Sigmoid colon (tissue), 7 donors: ENCODE data around the gene NR6A1. TPM values are rescaled to one million over a fixed set of nuclear protein-coding genes. Genes with fewer than 3 reads are reported as not detected.

Experiments
- DNase-seq: peaks from one replicate; pipeline ENCODE4 v3.0.0-alpha.2; 2019
- H3K27ac ChIP-seq, 4 donors: fragments of 200-600 bp; sonication (generic); one replicate each; pipeline ENCODE4 v1.5.1; 2016 to 2019; ENCODE audit warnings: mild to moderate bottlenecking in 1 of 4
- H3K27me3 ChIP-seq, 3 donors: fragments of 200-600 bp; sonication (generic); one replicate each; pipeline ENCODE4 v1.5.1; 2019; ENCODE audit warnings: mild to moderate bottlenecking in 1 of 3
- H3K36me3 ChIP-seq, 4 donors: fragments of 200-600 bp; sonication (generic); one replicate each; pipeline ENCODE4 v1.5.1; 2016 to 2019
- H3K4me1 ChIP-seq, 4 donors: fragments of 200-600 bp; sonication (generic); one replicate each; pipeline ENCODE4 v1.5.1; 2017 to 2019
- H3K4me3 ChIP-seq, 4 donors: fragments of 200-600 bp; sonication (generic); one replicate each; pipeline ENCODE4 v1.5.1; 2017 to 2019; ENCODE audit warnings: mild to moderate bottlenecking in 2 of 4, moderate library complexity in 1 of 4
- H3K9me3 ChIP-seq, 4 donors: fragments of 200-600 bp in 3 of 4; sonication (generic) in 3 of 4; one replicate each; pipeline versions ENCODE4 v1.5.1 to v1.6.1; 2013 to 2019
- EP300 ChIP-seq, 4 donors: sonication (generic); formaldehyde crosslinking; IDR thresholded peaks; one replicate each; pipeline ENCODE4 v1.6.1; 2017; ENCODE audit warnings: antibody characterized with exemption in 4 of 4
- POLR2A ChIP-seq, 2 donors: fragments of 450-650 bp; IDR thresholded peaks; one replicate each; pipeline ENCODE4 v1.6.1; 2016; ENCODE audit warnings: antibody characterized with exemption in 2 of 2, mild to moderate bottlenecking in 2 of 2, moderate library complexity in 2 of 2
- POLR2AphosphoS5 ChIP-seq, 4 donors: sonication (generic); formaldehyde crosslinking; IDR thresholded peaks; one replicate each; pipeline ENCODE4 v1.6.1; 2017; ENCODE audit warnings: antibody characterized with exemption in 4 of 4
- WGBS, 2 donors: extraction: QIAGEN DNeasy Blood & Tissue Kit; methylation state at CpG; one replicate each; pipeline ENCODE4 v1.1.7; 2013; 5-methylcytosine and 5-hydroxymethylcytosine counted together
- intact Hi-C: fragments of 100-400 bp; cut with DNase I; formaldehyde crosslinking; loops from one replicate; pipeline ENCODE4 v1.15.1; 2023
- polyA plus RNA-seq, 3 donors: library from polyadenylated mRNA; stranded (reverse); fragments of 200-250 nt; gene quantifications; one replicate each; pipeline ENCODE4 v1.2.3, GENCODE V29; 2013
- total RNA-seq, 4 donors: library from RNA; depleted of rRNA; stranded (reverse); fragments of >200 nt; gene quantifications; one replicate each; pipeline ENCODE4 v1.1.0, GENCODE V29; 2016
- TF ChIP-seq, protein P1 (sequence below), 4 experiments: fragments of 450-650 bp in 3 of 4; fragments of 200-600 bp in 1 of 4; IDR thresholded peaks; one replicate each; pipeline ENCODE4 v1.5.1; 2016 to 2019; ENCODE audit warnings: antibody characterized with exemption in 4 of 4, mild to moderate bottlenecking in 3 of 4, moderate library complexity in 2 of 4
- donor health status: healthy with polysubstance abuse.
- donor health status: Bipolar disorder and iron deficiency.
- donor health status: healthy.

NR6A1 gene
- total and polyA plus RNA-seq, 7 donors: 0.60 to 3.0 (median 1.8) TPM

DNA sequence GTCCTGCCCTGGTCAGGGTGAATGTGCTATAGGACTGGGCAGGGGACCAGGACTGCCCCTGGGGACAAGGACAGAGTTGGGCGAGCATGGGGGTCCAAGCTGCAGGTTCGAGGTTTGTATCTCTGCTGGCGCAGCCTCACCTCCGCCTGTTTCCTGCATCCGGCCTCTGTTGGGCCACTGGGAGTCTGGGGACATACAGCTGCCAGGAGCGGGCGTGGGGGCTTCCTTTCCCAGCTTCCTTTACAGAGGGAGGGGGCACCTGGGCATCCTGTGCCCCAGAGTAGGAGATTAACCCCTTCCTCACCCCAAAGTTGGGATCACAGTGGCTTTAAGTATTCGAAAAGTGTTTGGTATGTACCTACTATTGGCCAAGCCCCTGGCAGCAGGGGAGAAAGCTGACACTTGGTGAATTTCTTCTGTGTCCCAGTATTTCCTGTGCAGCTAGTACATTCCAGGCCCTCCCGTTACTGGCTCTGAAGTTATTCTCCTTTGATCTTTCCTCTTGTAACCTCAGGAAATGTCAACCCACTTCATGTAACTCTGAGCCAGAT lies 24.8 kb upstream of the NR6A1 start:
- no peaks in the 10 kb centered on the region for H3K27me3 ChIP-seq
- H3K9me3 ChIP-seq: no peaks in the 10 kb centered on the region
- TF ChIP-seq POLR2AphosphoS5 (IDR thresholded peaks at IDR 0.05) (peak in 1 of 4 donors; percentile 27), POLR2A (IDR thresholded peaks at IDR 0.05) (no peak)
- TF ChIP-seq, protein P1, sequence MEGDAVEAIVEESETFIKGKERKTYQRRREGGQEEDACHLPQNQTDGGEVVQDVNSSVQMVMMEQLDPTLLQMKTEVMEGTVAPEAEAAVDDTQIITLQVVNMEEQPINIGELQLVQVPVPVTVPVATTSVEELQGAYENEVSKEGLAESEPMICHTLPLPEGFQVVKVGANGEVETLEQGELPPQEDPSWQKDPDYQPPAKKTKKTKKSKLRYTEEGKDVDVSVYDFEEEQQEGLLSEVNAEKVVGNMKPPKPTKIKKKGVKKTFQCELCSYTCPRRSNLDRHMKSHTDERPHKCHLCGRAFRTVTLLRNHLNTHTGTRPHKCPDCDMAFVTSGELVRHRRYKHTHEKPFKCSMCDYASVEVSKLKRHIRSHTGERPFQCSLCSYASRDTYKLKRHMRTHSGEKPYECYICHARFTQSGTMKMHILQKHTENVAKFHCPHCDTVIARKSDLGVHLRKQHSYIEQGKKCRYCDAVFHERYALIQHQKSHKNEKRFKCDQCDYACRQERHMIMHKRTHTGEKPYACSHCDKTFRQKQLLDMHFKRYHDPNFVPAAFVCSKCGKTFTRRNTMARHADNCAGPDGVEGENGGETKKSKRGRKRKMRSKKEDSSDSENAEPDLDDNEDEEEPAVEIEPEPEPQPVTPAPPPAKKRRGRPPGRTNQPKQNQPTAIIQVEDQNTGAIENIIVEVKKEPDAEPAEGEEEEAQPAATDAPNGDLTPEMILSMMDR (IDR thresholded peaks at IDR 0.05): no peak
- peak overlapping the region; percentile 65 to 85 (median 78) for H3K27ac ChIP-seq
- no peaks in the 10 kb centered on the region for H3K36me3 ChIP-seq
- no peak overlapping the region for H3K4me3 ChIP-seq
- 51 to 82% methylated on average over 9 of the region's 9 CpGs for WGBS, 2 donors
- H3K4me1 ChIP-seq: peaks cover 0 to 50% (median 38%) of the 10 kb centered on the region in 4 donors
- intact Hi-C loops: loop anchor here (2.0 kb wide), 1 partner anchor 15 kb away; no protein-coding TSS in a partner anchor
- no peak for DNase-seq

DNA sequence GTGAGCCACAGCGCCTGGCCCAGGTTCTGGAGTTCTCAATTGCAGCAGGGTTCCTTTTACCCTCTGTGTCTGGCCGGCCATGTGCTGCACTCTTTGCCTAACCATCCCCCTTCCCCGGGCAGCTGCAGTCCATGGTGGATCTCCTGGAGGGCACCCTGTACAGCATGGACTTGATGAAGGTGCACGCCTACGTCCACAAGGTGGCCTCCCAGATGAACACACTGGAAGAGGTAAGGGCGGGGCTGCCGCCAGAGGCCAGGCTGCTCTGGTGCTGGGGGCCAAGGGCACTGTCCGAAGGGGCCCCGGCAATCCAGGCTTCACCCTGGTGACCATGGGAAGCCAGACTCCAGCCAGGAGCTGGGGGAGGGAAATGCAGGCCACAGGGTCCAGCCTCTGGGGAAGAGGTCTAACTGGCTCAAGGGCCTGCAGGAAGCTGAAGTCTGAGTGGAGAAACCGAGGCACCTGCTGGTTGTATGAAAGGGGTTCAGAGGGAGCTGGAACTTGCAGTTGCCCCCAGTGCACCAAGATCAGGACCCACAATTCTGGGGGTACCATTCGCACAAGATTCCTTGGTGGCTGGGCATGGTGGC lies 23.9 kb upstream of the NR6A1 start:
- H3K36me3 ChIP-seq: peaks cover 0 to 8% (median 0%) of the 10 kb centered on the region in 4 donors
- intact Hi-C loops: no loop called here
- peaks cover 0 to 43% (median 34%) of the 10 kb centered on the region in 4 donors for H3K4me1 ChIP-seq
- no peaks in the 10 kb centered on the region for H3K9me3 ChIP-seq
- H3K27me3 ChIP-seq: no peaks in the 10 kb centered on the region
- 55 to 82% methylated on average over 11 of the region's 11 CpGs for WGBS, 2 donors
- H3K27ac ChIP-seq: peak overlapping the region in 2 of 4 donors; percentile 29 to 85
- TF ChIP-seq EP300 (IDR thresholded peaks at IDR 0.05) (no peak), POLR2A (IDR thresholded peaks at IDR 0.05) (no peak), POLR2AphosphoS5 (IDR thresholded peaks at IDR 0.05) (no peak)
- TF ChIP-seq, protein P1 (IDR thresholded peaks at IDR 0.05): no peak
- DNase-seq: no peak
- no peak overlapping the region for H3K4me3 ChIP-seq

DNA sequence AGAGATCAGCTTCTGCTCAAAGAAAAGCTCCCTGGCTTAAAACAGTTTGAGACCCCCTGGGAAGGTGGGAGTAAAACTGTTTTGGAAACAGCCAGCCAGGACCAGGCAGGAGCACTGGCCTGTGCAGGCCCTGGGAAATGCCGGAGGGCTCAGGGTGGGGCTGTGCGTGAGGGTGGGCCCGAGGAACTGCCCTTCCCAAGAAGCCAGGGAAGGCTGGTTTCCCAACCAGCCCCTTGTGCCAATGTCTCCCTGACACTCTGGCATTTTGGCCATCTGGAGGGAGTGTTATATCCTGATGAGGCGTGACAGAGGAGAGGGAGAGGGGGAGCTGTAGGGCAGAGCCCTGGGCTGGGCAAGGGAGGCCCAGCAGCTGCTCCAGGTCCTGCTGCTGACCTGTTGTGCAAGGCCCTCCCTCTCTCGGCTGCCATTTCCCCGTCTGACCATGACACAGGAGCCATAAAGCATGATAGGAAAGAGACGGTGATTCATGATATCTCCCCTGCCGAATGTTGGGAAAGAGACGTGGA lies 22.0 kb upstream of the NR6A1 start:
- no peak overlapping the region for H3K4me3 ChIP-seq
- peak overlapping the region; percentile 20 to 58 (median 36) for H3K27ac ChIP-seq
- DNase-seq: no peak
- peaks cover 0 to 22% (median 6%) of the 10 kb centered on the region in 4 donors for H3K36me3 ChIP-seq
- WGBS, 2 donors: 83 to 86% methylated on average over 9 of the region's 9 CpGs
- intact Hi-C loops: no loop called here
- H3K9me3 ChIP-seq: no peaks in the 10 kb centered on the region
- TF ChIP-seq POLR2A (IDR thresholded peaks at IDR 0.05) (no peak), POLR2AphosphoS5 (IDR thresholded peaks at IDR 0.05) (no peak), EP300 (IDR thresholded peaks at IDR 0.05) (no peak)
- TF ChIP-seq, protein P1 (IDR thresholded peaks at IDR 0.05): no peak
- H3K4me1 ChIP-seq: peaks cover 0 to 33% (median 25%) of the 10 kb centered on the region in 4 donors
- no peaks in the 10 kb centered on the region for H3K27me3 ChIP-seq

DNA sequence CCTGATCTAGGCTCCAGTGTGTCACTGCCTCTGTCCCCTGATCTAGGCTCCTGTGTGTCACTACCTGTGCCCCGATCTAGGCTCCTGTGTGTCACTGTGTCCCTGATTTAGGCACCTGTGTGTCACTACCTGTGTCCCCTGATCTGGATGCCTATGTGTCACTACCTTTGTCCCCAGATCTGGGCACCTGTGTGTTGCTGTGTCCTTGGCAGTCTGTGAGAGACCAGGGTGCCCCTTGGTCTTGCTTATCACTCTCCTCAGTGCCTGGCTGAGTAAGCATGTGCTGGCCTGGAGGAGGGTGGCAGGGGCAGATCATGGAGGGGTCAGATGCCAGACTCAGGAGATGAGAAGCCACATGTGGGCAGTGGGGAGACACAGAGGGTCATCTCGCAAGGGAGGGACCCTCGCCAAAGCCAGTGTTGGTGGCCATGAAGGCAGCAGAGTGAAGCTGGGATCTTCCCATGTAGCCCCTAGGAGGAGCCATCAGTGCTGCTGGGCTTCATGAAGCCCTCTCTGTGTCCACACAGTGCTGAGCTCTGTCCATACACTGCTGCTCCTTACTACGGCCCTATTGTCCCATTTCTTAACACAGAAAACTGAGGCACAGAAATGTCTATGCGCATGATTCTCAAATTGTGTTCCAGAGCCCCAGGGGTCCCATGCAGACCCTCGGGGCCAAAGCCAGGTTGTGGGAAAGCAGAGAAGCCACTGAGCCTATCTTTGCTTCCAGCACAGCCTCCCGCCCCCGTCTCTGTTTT lies 21.3 kb upstream of the NR6A1 start:
- WGBS, 2 donors: 92% methylated on average over 8 of the region's 8 CpGs
- no peak for DNase-seq
- intact Hi-C loops: no loop called here
- Histone ChIP-seq H3K36me3 (peaks cover 0 to 28% (median 6%) of the 10 kb centered on the region in 4 donors), H3K4me1 (peaks cover 0 to 26% (median 18%) of the 10 kb centered on the region in 4 donors), H3K27me3 (no peaks in the 10 kb centered on the region), H3K27ac (peak overlapping the region; percentile 20 to 58 (median 36)), H3K4me3 (no peak overlapping the region), H3K9me3 (no peaks in the 10 kb centered on the region)
- TF ChIP-seq POLR2AphosphoS5 (IDR thresholded peaks at IDR 0.05): no peak
- TF ChIP-seq, protein P1 (IDR thresholded peaks at IDR 0.05): no peak
- TF ChIP-seq EP300 (IDR thresholded peaks at IDR 0.05): no peak
- no peak for TF ChIP-seq POLR2A (IDR thresholded peaks at IDR 0.05)
